GM19238 (cell line): ENCODE measurements around the gene CXCL3.

Experiments
- DNase-seq: peaks from one replicate; pipeline ENCODE4 v3.0.0; 2011; ENCODE audit warnings: low spot score; ENCODE audit not compliant: insufficient read length

The CXCL3 gene

DNA sequence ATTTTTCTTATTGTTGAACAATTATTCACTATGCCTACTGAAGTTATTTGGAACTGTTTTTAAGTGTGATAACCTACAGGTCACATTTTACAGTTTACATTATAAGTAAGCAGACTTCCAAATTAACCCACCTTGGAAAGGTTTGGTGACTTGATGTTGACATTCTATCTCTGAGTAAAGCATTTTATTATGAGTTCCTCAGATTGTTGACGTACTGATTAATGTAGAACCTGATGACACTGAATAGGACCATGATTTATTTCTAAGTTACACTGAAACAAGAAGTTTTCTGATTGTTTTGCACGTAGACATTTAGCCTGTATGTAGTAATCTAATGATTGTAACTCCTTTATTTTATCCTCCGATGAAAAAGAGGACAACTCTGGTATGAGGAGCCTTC, 17.0 kb upstream of the CXCL3 start:
- no peak for DNase-seq

DNA sequence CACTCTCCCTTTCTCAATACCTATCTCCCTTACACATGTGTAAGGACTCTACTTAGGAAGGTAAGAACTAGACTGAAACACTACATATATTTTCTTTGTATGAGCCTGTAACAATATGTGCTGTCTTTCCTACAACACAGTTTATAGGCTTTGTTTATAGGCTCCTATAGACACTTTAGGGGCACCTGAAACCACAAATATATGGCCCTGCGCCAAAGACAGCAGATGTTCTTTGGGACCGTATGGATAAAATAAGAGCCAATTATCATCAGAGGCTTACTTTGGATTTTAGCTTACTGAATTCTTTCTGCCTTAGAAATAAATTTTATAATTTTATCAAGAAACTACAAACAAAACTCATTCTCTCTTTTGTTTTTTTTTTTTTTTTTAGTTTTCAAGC, 16.6 kb upstream of the CXCL3 start:
- no peak for DNase-seq

DNA sequence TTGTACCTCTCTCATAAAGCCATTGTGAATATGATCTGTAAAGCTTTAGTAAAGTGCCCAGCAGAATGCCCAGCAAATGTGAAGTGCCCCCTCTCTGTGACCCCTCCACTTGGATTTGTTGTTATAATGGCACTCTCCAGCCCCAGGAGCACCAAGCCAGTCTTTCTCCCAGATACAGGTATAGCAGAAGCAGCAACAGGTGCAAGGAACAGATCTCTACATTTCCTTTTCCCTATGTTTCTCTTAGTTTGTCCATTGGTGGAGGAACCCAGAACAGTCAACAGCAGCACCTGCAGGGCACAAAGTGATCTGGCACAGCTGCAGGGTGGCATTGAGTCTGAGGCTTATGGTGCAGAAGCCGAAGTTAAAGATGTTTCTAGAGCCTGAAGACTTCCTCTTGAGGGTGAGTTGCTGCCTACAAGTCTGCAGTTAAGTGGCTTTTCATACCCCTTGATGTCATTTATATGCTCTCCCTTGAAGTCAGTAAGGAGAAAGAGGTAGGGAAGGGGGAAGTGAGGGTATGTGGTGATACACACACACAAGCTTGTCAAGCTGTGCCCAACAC, 16.1 kb upstream of the CXCL3 start:
- no peak for DNase-seq

GRCh38 chr4:74047152-74047551, 8.7 kb upstream of the CXCL3 start:
- DNase-seq = no peak

DNA sequence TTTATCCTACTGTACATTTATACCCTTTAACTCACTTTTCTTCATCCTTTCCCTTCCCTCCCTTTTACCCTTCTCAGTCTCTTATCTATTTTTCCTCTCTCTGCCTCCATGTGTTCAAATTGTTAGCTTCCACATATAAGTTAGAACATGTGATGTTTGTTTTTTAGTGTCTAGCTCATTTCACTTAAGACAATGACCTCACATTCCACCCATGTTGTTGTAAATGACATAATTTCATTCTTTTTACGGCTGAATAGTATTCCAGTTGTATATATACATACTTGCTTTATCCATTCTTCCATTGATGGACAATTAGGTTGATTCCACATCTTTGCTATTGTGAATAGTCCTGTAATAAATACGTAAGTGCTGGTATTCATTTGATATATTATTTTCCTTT, 7.3 kb upstream of the CXCL3 start:
- DNase-seq = no peak

DNA sequence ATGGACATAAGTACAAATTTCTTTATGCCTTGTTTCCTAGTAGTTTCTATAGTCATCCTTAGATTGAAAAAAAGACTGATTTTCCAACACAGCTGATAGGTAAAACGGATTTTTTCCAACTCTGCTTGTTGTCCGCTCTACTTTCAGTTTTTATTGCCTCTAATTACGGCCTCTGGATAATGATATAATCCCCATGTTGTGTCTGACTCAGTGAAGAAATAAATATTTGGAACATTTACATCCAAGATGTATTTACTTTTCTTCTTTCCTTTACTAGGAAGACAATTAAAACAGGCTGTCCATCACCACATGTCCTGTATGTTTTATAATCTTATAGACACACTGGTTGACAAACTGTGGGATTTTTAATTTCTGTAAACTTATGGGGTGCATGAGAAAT, 6.8 kb upstream of the CXCL3 start:
- no peak for DNase-seq

- DNase-seq = no peak
Measured at GRCh38 chr4:74044677-74045076, 6.2 kb upstream of the CXCL3 start.

DNA sequence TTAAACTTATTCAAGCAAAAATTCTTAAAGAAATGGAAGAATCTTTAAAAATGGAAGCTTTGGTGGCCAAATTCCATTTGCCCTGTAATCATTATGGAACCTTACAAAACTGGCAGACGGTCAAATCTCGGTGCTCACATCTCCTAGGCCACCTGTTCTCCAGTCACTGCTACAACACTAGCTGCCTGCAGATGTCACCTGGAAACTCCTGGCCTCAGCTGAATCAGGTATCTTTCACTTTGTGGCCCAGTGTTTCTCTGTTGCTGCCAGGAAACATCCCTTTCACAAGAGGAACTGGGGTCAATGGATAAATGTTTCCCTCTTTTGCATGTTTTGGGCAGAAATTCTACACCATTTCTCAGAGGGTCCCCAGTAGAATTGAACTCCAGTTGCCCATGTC, 4.2 kb upstream of the CXCL3 start:
- DNase-seq = no peak

GRCh38 chr4:74041418-74041817, 2.9 kb upstream of the CXCL3 start:
- DNase-seq = no peak

GRCh38 chr4:74039315-74039763, 850 bp upstream of the CXCL3 start:
- DNase-seq = no peak

DNA sequence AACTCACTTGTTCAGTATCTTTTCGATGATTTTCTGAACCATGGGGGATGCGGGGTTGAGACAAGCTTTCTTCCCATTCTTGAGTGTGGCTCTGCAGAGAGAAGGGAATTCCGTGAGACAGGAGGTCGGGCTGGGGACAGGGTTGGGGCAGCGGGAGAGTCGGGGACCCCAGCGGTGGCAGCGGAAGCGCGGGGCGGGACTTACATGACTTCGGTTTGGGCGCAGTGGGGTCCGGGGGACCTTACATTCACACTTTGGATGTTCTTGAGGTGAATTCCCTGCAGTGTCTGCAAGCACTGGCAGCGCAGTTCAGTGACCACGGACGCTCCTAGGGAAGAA, 434 bp downstream of the CXCL3 start:
- no peak for DNase-seq

DNA sequence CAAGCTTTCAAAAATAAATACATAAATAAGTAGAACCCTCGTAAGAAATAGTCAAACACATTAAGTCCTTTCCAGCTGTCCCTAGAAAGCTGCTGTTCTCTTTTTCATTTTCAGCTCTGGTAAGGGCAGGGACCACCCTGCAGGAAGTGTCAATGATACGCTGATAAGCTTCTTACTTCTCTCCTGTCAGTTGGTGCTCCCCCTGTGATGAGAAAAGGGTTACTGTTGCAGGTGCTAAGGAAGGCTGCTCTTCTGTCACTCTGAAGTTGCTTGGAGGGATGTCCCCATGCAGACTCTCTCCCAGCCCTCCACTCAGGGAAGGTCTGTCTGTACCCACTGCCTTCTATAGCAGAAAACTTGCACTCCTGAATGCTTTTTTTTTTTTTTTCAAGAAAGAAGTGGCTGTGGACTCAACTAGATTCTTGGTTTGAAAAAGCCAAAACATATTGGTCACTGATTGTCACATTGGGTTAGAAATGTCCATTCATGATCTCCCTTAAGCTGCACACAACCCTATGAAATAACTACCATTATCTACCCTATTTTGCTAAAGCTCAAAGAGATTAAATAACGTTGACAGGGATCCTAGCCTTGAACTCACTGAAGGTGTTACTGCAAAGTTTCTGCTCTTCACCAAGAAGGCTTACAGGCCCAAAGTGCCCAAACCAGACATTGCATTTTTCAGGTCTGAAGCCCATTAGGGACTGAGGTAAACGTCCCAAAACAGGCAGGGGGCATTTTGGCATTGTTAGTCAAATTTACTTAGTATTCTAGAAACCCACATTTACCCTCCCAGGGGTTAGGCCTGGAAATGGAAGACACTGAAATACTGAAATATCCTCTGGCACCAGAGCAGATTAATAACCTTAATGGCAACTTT, 1.2 kb downstream of the CXCL3 start:
- no peak for DNase-seq

GRCh38 chr4:74033739-74034138, 4.8 kb downstream of the CXCL3 start:
- DNase-seq = no peak

GRCh38 chr4:74032064-74032463, 6.4 kb downstream of the CXCL3 start:
- DNase-seq = no peak

GRCh38 chr4:74031576-74031975, 6.9 kb downstream of the CXCL3 start:
- no peak for DNase-seq

DNA sequence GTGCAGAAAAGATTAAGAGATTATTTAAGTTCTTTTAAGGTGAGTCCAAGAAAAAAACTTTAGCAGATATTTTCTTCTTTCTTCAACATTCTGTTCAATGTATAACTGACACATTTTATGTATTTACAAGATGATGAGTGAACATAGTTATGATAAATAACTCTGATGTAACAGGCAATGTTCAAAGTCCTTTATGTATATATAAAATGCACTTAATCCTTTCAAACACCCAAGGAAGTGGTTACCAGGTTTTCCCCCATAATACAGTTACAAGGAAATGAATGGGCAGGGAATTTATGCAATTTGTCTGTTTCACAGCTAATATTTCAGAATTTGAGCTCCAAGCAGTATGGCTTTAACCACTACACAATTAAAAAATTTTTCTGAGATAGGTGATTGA, 8.2 kb downstream of the CXCL3 start:
- DNase-seq = no peak

- DNase-seq = no peak
Measured at GRCh38 chr4:74028504-74028903, 10.0 kb downstream of the CXCL3 start.

- DNase-seq = no peak
Measured at GRCh38 chr4:74023709-74024108, 14.8 kb downstream of the CXCL3 start.

GRCh38 chr4:74021601-74022000, 16.9 kb downstream of the CXCL3 start:
- no peak for DNase-seq

DNA sequence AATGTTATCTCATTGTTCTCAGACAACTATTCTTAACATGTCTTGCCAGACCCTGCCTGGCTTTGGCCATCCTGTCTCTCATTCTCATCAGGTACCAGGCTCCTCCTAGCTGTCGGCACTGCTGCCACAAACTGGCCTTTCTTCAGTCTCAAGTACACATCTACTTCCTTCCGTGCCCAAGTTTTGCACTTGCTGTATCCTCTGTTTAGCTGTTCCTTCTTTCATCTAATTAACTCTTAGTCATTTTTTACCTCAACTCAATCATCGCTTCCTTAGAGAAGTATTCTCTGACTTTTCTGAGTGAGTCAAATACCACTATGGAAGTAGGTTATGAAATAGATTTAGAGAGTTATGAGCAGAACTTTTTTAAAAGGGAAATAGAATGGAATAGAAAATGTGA, 19.7 kb downstream of the CXCL3 start:
- DNase-seq = no peak

GRCh38 chr4:74018116-74018515, 20.4 kb downstream of the CXCL3 start:
- no peak for DNase-seq

DNA sequence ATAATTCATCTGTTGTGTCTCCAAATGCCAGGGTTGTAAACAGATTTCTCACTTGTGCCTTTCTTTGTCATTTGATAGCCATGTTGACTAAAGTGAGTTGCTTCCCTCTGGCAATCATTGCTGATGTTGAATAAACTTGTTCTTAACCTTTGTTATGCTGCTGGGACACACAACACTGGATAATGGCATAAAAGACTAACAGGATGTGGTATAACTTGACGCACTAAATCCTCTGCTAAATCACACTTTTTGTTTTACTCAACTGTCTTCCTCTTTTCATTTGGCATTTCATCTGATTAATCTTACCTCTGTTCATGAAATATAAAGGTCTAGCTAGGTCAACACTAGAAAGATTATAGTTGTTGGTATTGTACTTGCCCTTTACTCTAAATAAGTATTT, 22.4 kb downstream of the CXCL3 start:
- DNase-seq = no peak

- DNase-seq = no peak
Measured at GRCh38 chr4:74015126-74015780, 23.2 kb downstream of the CXCL3 start.
